Transverse colon (tissue), 3 donors: ENCODE data around the gene FBXO21.

ENCODE experiments used
- CTCF ChIP-seq, 5 experiments: fragments of 200-600 bp in 3 of 5; fragments of 450-650 bp in 2 of 5; sonication (generic) in 3 of 5; IDR thresholded peaks; 1 replicate in 2 of 5; 2 replicates in 3 of 5; pipeline ENCODE4 v1.5.1; 2016 to 2017; ENCODE audit warnings: antibody characterized with exemption in 5 of 5, inconsistent platforms in 3 of 5, mild to moderate bottlenecking in 2 of 5, moderate library complexity in 1 of 5
- EP300 ChIP-seq: sonication (generic); formaldehyde crosslinking; IDR thresholded peaks from one replicate; pipeline ENCODE4 v1.6.1; 2017; ENCODE audit warnings: antibody characterized with exemption, low read depth
- POLR2A ChIP-seq: fragments of 450-650 bp; IDR thresholded peaks from one replicate; pipeline ENCODE4 v1.6.1; 2016; ENCODE audit warnings: antibody characterized with exemption, mild to moderate bottlenecking, moderate library complexity

- TF ChIP-seq CTCF (IDR thresholded peaks at IDR 0.05) (no peak), POLR2A (no peak), EP300 (no peak)
Observed at GRCh38 chr12:117172168-117172567, 18.1 kb downstream of the FBXO21 start.
